HG03108 (cell line): ENCODE measurements around the gene FBXW11.
"Not testable (repeated sequence)": the region's sequence is repeated elsewhere in the genome, so short reads cannot be mapped to it uniquely, and the experiment has no call there.

Source experiments
- ATAC-seq: cut with Tn5 transposase; IDR thresholded peaks from one replicate; pipeline ENCODE4 v1.9.1; 2021; ENCODE audit warnings: moderate library complexity; ENCODE audit not compliant: unreplicated experiment

The FBXW11 gene

GRCh38 chr5:172020110-172020786 lies 13.8 kb upstream of the FBXW11 start:
- not testable (repeated sequence) for ATAC-seq

GRCh38 chr5:172015346-172015745 lies 8.9 kb upstream of the FBXW11 start:
- ATAC-seq = no peak

DNA sequence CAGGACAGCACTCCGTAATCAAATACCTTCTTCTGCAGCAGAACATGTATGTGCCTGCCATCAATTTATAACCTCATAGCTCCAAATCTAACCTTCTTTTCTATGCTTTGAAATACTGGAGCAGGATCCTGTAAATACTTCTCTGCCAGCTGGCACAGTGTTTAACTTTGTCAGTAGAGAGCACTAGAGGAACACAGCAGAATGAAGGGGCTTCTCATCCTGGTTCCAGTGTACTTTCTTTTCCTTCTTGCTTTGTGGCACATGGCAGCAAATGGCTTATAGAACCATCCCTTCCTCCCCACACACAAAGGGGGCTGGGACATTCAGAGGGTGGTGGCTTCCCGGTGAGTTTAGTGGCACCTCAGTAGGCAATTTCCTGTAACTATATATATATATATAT lies 3.8 kb upstream of the FBXW11 start:
- no peak for ATAC-seq

- ATAC-seq = no peak
Observed at GRCh38 chr5:172009536-172010270, 3.3 kb upstream of the FBXW11 start.

DNA sequence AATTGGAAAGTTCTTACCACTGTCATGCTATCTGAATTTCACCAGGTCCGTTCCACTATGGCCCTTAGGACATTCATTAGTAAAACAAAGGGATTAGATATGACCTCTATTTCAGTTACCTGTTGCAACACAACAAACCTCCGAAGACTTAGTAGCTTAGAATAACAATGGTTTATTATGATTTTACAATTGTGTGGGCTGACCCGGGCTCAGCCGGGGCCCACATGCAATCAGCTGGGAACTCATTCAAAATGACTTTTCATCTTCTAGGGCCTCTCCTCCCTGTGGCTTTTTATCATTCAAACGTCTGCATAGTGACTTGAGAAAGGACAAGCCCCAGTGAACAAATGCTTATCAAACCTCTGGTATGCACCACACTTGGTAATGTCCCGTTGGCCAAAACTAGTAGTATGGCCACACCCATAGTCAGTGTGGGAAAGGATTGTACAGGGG lies 2.3 kb upstream of the FBXW11 start:
- no peak for ATAC-seq

- ATAC-seq = no peak
Observed at GRCh38 chr5:172008111-172008455, 1.6 kb upstream of the FBXW11 start.

- ATAC-seq = no peak
Observed at GRCh38 chr5:172007175-172008110, 1.0 kb upstream of the FBXW11 start.

DNA sequence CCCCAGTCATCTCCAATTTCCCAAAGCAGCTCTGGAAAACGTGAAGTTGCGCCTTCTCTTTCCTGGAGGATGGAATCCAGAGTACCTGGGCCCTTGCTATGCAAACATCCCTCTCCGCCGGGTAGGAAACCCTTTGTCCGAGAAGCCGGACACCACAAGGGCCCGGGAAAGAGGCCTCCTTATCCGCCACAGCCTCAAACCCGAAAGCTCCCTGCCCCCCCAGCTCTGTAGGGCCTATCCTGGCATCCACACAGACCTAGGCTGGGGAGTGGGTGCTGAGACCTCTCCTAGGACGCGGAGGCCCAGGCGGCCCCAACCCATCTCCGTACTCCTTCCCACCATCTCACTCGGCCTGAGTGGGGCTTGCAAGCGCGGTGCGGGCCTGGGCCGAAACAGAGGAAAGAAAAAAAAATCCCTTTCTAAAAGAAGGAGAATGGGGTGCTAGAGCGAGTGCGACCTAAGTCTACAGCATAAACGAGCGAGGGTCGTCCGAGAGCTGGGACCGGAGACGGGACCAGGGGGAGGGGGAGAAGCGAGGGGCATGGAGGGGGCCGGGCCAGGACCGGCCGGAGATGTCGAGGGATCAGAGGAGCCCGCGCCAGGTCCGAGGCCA lies 624 bp downstream of the FBXW11 start:
- ATAC-seq = peak; percentile 0

- no peak for ATAC-seq
Observed at GRCh38 chr5:172004824-172005237, 1.6 kb downstream of the FBXW11 start.

GRCh38 chr5:172003746-172004145 lies 2.7 kb downstream of the FBXW11 start:
- ATAC-seq = no peak

DNA sequence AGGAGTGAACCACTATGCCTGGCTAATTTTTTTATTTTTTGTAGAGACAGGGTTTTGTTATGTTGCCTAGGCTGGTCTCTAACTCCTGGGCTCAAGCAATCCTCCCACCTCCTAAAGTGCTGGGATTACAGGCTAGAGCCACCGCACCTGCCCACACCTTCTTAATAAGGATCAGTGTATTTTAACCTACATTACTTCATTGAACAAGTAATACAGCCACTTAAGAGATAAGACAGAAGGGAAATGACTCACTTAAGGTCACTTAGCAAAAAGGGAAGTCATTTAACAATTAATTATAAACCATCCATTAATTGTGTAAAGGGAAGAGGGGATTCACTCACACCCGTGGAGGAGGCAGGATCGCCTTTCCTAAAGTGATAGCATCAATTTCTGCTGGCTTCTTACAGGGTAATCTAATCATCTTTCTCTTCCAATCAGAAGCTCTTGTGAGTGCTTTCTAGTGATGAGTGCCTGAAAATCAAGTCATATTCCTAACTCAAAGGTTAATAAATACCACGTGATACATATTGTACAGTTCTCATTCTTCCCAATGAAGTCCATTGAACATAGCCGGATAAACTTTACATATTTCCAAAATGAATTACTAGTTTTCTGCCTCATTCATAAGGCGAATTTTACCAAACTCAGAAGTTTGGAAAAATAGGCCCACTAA lies 3.5 kb downstream of the FBXW11 start:
- no peak for ATAC-seq

- no peak for ATAC-seq
Observed at GRCh38 chr5:172002310-172002709, 4.1 kb downstream of the FBXW11 start.

GRCh38 chr5:171999877-172000276 lies 6.6 kb downstream of the FBXW11 start:
- ATAC-seq = peak; percentile 34

DNA sequence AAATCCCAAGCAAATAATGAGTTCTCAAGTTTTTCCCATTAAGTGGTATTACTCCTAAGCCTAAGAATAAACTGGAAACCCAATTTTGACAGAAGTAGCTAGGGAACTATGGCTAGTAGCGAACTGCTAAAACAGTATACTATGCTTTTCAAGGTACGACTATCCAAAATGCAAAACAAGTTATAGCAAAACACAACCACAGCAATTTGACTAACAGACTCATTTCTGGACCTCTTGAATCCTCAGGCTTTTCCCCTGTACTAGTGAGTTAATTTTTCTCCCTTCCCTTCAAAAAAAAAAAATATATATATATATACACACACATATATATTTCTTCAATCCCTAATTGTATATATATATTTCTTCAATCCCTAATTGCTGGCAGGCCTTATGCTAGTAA lies 7.3 kb downstream of the FBXW11 start:
- ATAC-seq = no peak

DNA sequence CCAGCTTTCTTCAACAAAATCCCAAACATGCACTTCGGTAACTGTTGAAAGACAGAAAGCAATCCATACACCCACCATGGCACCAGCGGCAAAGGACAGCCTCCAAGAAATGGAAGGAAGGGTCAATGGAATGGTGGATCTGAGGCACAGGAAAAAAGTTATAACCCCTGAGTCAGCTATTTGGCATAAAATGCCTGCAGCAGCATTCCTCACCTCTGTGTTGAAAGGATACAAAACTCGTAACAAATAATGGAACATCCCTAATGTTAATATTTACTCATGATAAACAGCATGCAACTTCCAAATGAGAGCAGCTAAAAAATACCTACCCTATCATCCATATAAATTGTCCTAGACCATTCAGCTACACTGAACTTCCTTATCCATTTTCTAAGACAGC lies 9.4 kb downstream of the FBXW11 start:
- ATAC-seq = no peak

- no peak for ATAC-seq
Observed at GRCh38 chr5:171992813-171993212, 13.6 kb downstream of the FBXW11 start.

DNA sequence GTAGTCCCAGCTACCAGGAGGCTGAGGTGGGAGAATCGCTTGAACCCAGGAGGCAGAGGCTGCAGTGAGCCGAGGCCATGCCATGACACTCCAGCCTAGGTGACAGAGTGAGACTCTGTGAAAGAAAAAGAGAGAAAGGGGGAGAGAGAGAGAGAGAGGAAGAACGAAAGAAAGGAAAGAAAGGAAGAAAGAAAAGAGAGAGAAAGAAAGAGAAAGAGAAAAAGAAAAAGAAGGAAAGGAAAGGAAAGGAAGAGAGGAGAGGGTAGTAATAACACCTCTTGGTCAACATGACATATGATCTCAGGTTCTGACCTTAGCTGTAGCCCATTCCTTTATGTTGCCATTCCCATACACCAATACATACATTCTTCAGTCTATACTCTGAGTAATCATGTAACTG lies 14.1 kb downstream of the FBXW11 start:
- no peak for ATAC-seq

- no peak for ATAC-seq
Observed at GRCh38 chr5:171990713-171991015, 15.8 kb downstream of the FBXW11 start.

DNA sequence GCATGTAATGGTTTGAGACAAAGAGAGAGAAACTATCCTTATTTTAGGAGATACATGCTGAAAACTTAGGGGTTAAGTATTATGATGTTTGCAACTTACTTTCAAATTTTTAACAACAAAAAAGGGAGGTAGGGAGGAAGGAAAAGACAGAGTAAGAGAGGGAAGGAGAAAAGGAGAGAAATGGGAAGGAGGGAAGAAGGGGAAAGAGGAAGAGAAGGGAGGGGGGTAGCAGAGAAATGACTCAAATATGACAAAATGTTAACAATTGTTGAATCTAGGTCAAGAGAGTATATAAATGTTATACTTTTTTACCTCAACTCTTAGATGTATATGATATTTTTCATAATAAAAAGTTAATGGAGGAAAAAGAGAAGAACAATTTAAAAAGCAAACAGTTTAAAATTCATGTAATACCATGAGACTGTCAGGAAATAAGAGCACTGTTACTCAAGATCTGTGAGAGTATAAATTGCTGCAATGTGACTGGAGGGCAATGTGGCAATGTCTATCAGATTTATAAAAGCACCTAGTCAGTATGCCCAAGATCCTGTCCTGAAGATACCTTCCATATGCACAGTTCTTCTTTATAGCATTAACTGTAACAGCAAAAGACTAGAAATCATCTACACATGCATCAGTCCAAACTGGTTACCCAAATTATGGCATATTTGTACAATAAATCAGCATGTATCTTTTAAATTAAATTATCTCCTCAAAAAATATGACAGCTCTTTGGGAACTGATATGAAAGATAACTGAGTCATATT lies 16.3 kb downstream of the FBXW11 start:
- no peak for ATAC-seq

GRCh38 chr5:171989276-171989675 lies 17.2 kb downstream of the FBXW11 start:
- no peak for ATAC-seq
